Adrenal gland (tissue), 5 donors: Measurements from ENCODE around the gene FARP1.

Source experiments
- POLR2A ChIP-seq, 2 donors: fragments of 450-650 bp; IDR thresholded peaks; one replicate each; pipeline ENCODE4 v1.6.1; 2017; ENCODE audit warnings: antibody characterized with exemption in 2 of 2, mild to moderate bottlenecking in 2 of 2, moderate library complexity in 1 of 2
- TF ChIP-seq, protein P1 (sequence below), 6 experiments: fragments of 450-650 bp in 4 of 6; fragments of 200-600 bp in 2 of 6; sonication (generic) in 1 of 6; IDR thresholded peaks; 1 replicate in 5 of 6; 2 replicates in 1 of 6; pipeline versions ENCODE4 v1.5.1 to v1.8.0; 2016 to 2021; ENCODE audit warnings: antibody characterized with exemption in 6 of 6, mild to moderate bottlenecking in 2 of 6, moderate library complexity in 1 of 6
- donor health status: DM: no; HTN: no; CAD: no.

- TF ChIP-seq POLR2A (IDR thresholded peaks at IDR 0.05) = no peak
- TF ChIP-seq, protein P1, sequence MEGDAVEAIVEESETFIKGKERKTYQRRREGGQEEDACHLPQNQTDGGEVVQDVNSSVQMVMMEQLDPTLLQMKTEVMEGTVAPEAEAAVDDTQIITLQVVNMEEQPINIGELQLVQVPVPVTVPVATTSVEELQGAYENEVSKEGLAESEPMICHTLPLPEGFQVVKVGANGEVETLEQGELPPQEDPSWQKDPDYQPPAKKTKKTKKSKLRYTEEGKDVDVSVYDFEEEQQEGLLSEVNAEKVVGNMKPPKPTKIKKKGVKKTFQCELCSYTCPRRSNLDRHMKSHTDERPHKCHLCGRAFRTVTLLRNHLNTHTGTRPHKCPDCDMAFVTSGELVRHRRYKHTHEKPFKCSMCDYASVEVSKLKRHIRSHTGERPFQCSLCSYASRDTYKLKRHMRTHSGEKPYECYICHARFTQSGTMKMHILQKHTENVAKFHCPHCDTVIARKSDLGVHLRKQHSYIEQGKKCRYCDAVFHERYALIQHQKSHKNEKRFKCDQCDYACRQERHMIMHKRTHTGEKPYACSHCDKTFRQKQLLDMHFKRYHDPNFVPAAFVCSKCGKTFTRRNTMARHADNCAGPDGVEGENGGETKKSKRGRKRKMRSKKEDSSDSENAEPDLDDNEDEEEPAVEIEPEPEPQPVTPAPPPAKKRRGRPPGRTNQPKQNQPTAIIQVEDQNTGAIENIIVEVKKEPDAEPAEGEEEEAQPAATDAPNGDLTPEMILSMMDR (IDR thresholded peaks at IDR 0.05) = no peak
Measured at GRCh38 chr13:98446234-98446621, 303.3 kb downstream of the FARP1 start.
